Measurements from ENCODE around the gene ATP8B1. TPM values are rescaled to one million over a fixed set of nuclear protein-coding genes. Genes with fewer than 3 reads are reported as not detected.

ATP8B1 gene
- total and polyA plus RNA-seq, 2 of the 4 experiments (the other 2 are of a cell fraction) = 64.3 to 136 TPM

- Histone ChIP-seq H2AK9ac (replicated peaks; ENCODE audit: low read depth, low read length, poor library complexity) (no peak overlapping the region), H3K56ac (ENCODE audit: extremely low read depth, insufficient read depth, low read length) (no peak overlapping the region), H3K4ac (ENCODE audit: low read depth, low read length) (no peak overlapping the region), H2BK15ac (ENCODE audit: low read depth, low read length) (no peak overlapping the region), H4K91ac (ENCODE audit: insufficient read depth, low read depth, low read length) (no peak overlapping the region), H3K4me1 (ENCODE audit: control insufficient read depth, insufficient read depth, low read length) (peaks cover 7% of the 10 kb centered on the region), H2BK5ac (ENCODE audit: low read depth, low read length, poor library complexity, severe bottlenecking) (no peak overlapping the region), H3K27ac (ENCODE audit: insufficient read depth, low read length) (no peak overlapping the region), H3K9ac (ENCODE audit: low read depth, low read length) (no peak overlapping the region), H3K9me3 (ENCODE audit: control insufficient read depth, insufficient read depth, low read length) (no peaks in the 10 kb centered on the region), H4K8ac (ENCODE audit: low read depth in 2 of 2, low read length in 2 of 2) (no peak overlapping the region), H2AFZ (replicated peaks; ENCODE audit: low read length, poor library complexity) (no peak overlapping the region), H3K14ac (replicated peaks; ENCODE audit: low read depth, low read length) (no peak overlapping the region), H3K4me2 (ENCODE audit: low read depth, low read length) (no peak overlapping the region), H3K36me3 (ENCODE audit: control insufficient read depth, insufficient read depth, low read length) (peaks cover 7% of the 10 kb centered on the region; the same call in 1 of the 2 replicates), H2BK120ac (ENCODE audit: low read depth, low read length) (no peak overlapping the region), H2BK20ac (ENCODE audit: low read depth, low read length) (no peak overlapping the region), H3K18ac (ENCODE audit: low read depth, low read length) (no peak overlapping the region), H3K9me1 (ENCODE audit: insufficient read depth, low read length) (peaks cover 15% of the 10 kb centered on the region), H3K4me3 (ENCODE audit: insufficient read depth, low read depth, low read length) (no peak overlapping the region), H3K23ac (ENCODE audit: low read depth, low read length) (no peak overlapping the region), H4K20me1 (ENCODE audit: insufficient read depth, low read length) (peaks cover 62% of the 10 kb centered on the region), H4K5ac (ENCODE audit: low read depth, low read length) (no peak overlapping the region), H3K79me1 (ENCODE audit: low read depth in 1 of 2, low read length in 2 of 2) (peaks cover 60 to 87% of the 10 kb centered on the region in 2 experiments), H3K27me3 (ENCODE audit: control insufficient read depth, insufficient read depth, low read length) (no peaks in the 10 kb centered on the region), H2AK5ac (ENCODE audit: low read depth, low read length) (no peak overlapping the region)
- in situ Hi-C loops (cut with MboI; ENCODE audit: low sequenced_read_pairs) = no loop called here
- TF ChIP-seq USF2 (IDR thresholded peaks at IDR 0.05; ENCODE audit: low read depth, low read length) = no peak
- TF ChIP-seq MAFK (IDR thresholded peaks at IDR 0.05; ENCODE audit: low read depth, low read length) = no peak
- TF ChIP-seq POLR2A (IDR thresholded peaks at IDR 0.05; ENCODE audit: low read depth, low read length) = no peak
- TF ChIP-seq ELK1 (IDR thresholded peaks at IDR 0.05; ENCODE audit: borderline replicate concordance, low read depth, low read length) = no peak
- DNase-seq (no peak), ATAC-seq (ENCODE audit: low read depth) (no peak)
- intact Hi-C loops (cut with micrococcal nuclease) = no loop called here
- WGBS, 2 experiments (ENCODE audit: extremely low coverage in 2 of 2, insufficient read length in 1 of 2) = 80% methylated on average over 1 of the region's 4 CpGs; no CpG with 5 or more reads in 1 of the 2 experiments
- dilution Hi-C loops (cut with HindIII; ENCODE audit: low sequenced_read_pairs, unreplicated experiment) = no loop called here
- POLR2A ChIA-PET (ENCODE audit: unreplicated experiment) = no interaction called here
- CTCF ChIA-PET = interaction anchor here (0.6 to 0.7 kb wide), 2 partner anchors 19 to 73 kb away, joined by 3 read pairs; no protein-coding TSS in a partner anchor
- BruUV-seq (replicated peaks) = no TSS peak
These were observed 92.9 kb downstream of the ATP8B1 start for GRCh38 chr18:57710226-57710625.
